HFF-Myc (cell line): ENCODE results near the gene SYT14.
A peak's percentile ranks its signal among the peaks of the same experiment; 100 is the strongest.

Source experiments
- DNase-seq: peaks from one replicate; pipeline ENCODE4 v3.0.0-alpha.2; 2011; ENCODE audit warnings: low read depth; ENCODE audit errors: extremely low read depth
- H3K4me3 ChIP-seq: replicated peaks from 2 replicates; pipeline ENCODE4 v1.5.1; 2011; ENCODE audit warnings: low read depth, mild to moderate bottlenecking, control low read depth, low read length
- TF ChIP-seq, protein P1 (sequence below): IDR thresholded peaks from 2 replicates; pipeline ENCODE4 v1.5.1; 2012; ENCODE audit warnings: mild to moderate bottlenecking, low read depth, low read length, control low read depth; ENCODE audit errors: missing control alignments

SYT14 gene

DNA sequence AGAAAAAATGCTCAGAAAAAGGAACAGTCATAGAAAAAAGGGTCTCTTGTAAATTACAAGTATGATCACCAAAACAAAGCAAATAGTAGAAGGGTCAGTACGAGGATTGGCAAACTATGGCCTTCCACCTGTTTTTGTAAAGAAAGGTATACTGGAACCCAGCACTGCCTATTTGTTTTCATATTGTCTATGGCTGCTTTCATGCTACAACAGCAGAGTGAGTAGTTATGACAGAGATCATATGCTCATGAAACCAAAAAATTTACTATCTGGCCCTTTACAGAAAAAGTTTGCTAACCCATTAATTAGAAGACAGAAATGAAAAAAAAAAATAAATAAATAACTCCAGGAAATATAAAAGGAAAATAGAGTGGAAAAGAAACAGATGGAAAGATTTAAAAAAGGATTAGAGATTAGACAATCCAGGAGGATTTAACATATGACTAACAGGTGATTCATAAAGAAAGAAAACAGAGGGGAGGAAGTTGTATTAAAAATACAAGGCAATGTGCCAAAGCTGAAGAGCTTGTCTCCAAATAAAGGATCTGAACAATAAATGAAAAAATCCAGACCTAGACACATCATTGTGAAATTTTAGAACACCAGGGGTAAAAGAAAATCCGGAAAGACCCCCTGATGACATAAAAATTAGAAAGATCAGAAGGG, 186.0 kb downstream of the SYT14 start:
- DNase-seq = peak; percentile 78
- TF ChIP-seq, protein P1, sequence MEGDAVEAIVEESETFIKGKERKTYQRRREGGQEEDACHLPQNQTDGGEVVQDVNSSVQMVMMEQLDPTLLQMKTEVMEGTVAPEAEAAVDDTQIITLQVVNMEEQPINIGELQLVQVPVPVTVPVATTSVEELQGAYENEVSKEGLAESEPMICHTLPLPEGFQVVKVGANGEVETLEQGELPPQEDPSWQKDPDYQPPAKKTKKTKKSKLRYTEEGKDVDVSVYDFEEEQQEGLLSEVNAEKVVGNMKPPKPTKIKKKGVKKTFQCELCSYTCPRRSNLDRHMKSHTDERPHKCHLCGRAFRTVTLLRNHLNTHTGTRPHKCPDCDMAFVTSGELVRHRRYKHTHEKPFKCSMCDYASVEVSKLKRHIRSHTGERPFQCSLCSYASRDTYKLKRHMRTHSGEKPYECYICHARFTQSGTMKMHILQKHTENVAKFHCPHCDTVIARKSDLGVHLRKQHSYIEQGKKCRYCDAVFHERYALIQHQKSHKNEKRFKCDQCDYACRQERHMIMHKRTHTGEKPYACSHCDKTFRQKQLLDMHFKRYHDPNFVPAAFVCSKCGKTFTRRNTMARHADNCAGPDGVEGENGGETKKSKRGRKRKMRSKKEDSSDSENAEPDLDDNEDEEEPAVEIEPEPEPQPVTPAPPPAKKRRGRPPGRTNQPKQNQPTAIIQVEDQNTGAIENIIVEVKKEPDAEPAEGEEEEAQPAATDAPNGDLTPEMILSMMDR = no peak
- H3K4me3 ChIP-seq = no peak overlapping the region

GRCh38 chr1:210124736-210125135, 186.7 kb downstream of the SYT14 start:
- peak; percentile 19 for DNase-seq
- H3K4me3 ChIP-seq = no peak overlapping the region
- TF ChIP-seq, protein P1 = no peak

DNA sequence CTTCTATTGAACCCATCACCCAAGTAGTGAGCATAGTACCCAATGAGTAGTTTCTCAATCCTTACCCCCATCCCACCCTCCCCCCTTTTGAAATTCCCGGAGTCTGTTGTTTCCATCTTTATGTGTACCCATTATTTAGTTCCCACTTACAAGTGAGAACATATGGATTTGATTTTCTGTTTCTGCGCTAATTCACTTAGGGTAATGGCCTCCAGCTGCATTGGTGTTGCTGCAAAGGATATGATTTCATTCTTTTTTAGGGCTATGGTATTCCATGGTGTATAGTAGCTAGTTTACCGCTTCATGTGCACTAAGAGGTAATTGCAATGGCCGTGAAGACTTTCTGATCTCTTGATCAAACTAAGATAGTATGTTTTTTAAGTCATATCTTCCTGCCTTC, 187.1 kb downstream of the SYT14 start:
- no peak overlapping the region for H3K4me3 ChIP-seq
- TF ChIP-seq, protein P1 = no peak
- peak; percentile 74 for DNase-seq

- no peak overlapping the region for H3K4me3 ChIP-seq
- TF ChIP-seq, protein P1 = no peak
- no peak for DNase-seq
Observed at GRCh38 chr1:210129092-210129491, 191.1 kb downstream of the SYT14 start.

- DNase-seq = no peak
- TF ChIP-seq, protein P1 = no peak
- no peak overlapping the region for H3K4me3 ChIP-seq
Observed at GRCh38 chr1:210129759-210130158, 191.7 kb downstream of the SYT14 start.

GRCh38 chr1:210132582-210132981, 194.6 kb downstream of the SYT14 start:
- DNase-seq = peak; percentile 38
- no peak overlapping the region for H3K4me3 ChIP-seq
- TF ChIP-seq, protein P1 = no peak

- no peak overlapping the region for H3K4me3 ChIP-seq
- DNase-seq = peak; percentile 50
- TF ChIP-seq, protein P1 = peak; percentile 51
Observed at GRCh38 chr1:210143465-210144062, 205.5 kb downstream of the SYT14 start.
